Neuronal stem cell (in vitro differentiated cells): ENCODE measurements around the gene RPS23.

Experiments
- DNase-seq: peaks from one replicate; pipeline ENCODE4 v3.0.0-alpha.2; 2013; ENCODE audit warnings: low spot score
- H2AFZ ChIP-seq: one replicate; pipeline ENCODE4 v1.6.1; 2013; ENCODE audit warnings: mild to moderate bottlenecking, low read length, inconsistent platforms
- H2AK5ac ChIP-seq: 2 replicates; pipeline ENCODE4 v1.6.1; 2013; ENCODE audit warnings: low read depth, mild to moderate bottlenecking, inconsistent platforms, low read length, moderate library complexity, mixed read lengths
- H2BK120ac ChIP-seq: 2 replicates; pipeline ENCODE4 v1.6.1; 2013; ENCODE audit warnings: low read depth, mild to moderate bottlenecking, inconsistent platforms, low read length, moderate library complexity, mixed read lengths
- H2BK12ac ChIP-seq: one replicate; pipeline ENCODE4 v1.6.1; 2013; ENCODE audit warnings: low read length, inconsistent platforms
- H2BK15ac ChIP-seq: 2 replicates; pipeline ENCODE4 v1.6.1; 2013; ENCODE audit warnings: mild to moderate bottlenecking, low read length, inconsistent platforms, mixed read lengths
- H2BK5ac ChIP-seq: one replicate; pipeline ENCODE4 v1.6.1; 2013; ENCODE audit warnings: inconsistent platforms, mild to moderate bottlenecking, low read length, moderate library complexity
- H3K14ac ChIP-seq: one replicate; pipeline ENCODE4 v1.6.1; 2013; ENCODE audit warnings: low read length, inconsistent platforms
- H3K18ac ChIP-seq: 2 replicates; pipeline ENCODE4 v1.6.1; 2013; ENCODE audit warnings: low read length, inconsistent platforms
- H3K23ac ChIP-seq: 2 replicates; pipeline ENCODE4 v1.6.1; 2013; ENCODE audit warnings: low read depth, mild to moderate bottlenecking, mixed read lengths, low read length, inconsistent platforms; ENCODE audit not compliant: poor library complexity
- H3K27ac ChIP-seq: replicated peaks from 3 replicates; pipeline ENCODE4 v1.5.1; 2013; ENCODE audit warnings: low read length, inconsistent platforms
- H3K27me3 ChIP-seq, 3 experiments: 2 replicates each; pipeline ENCODE4 v1.6.1; 2013; ENCODE audit warnings: low read length in 3 of 3, mild to moderate bottlenecking in 2 of 3, inconsistent platforms in 1 of 3, low read depth in 1 of 3, mixed read lengths in 1 of 3, moderate library complexity in 1 of 3; ENCODE audit not compliant: control insufficient read depth in 3 of 3, insufficient read depth in 3 of 3
- H3K36me3 ChIP-seq, 2 donors: replicated peaks in 1 of 2; 2 replicates each; pipeline ENCODE4 v1.6.1; 2013; ENCODE audit warnings: low read length in 2 of 2; ENCODE audit not compliant: control insufficient read depth in 2 of 2, insufficient read depth in 2 of 2
- H3K4ac ChIP-seq: 2 replicates; pipeline ENCODE4 v1.6.1; 2013; ENCODE audit warnings: inconsistent platforms, mild to moderate bottlenecking, low read length, moderate library complexity
- H3K4me1 ChIP-seq, 2 donors: 1 replicate in 1 of 2; 2 replicates in 1 of 2; pipeline ENCODE4 v1.6.1; 2013; ENCODE audit warnings: low read length in 2 of 2, low read depth in 1 of 2; ENCODE audit not compliant: control insufficient read depth in 2 of 2, insufficient read depth in 1 of 2
- H3K4me2 ChIP-seq: one replicate; pipeline ENCODE4 v1.6.1; 2013; ENCODE audit warnings: mild to moderate bottlenecking, low read length, inconsistent platforms; ENCODE audit not compliant: insufficient read depth, poor library complexity, severe bottlenecking
- H3K4me3 ChIP-seq, 2 donors: 2 replicates each; pipeline ENCODE4 v1.5.1; 2013; ENCODE audit warnings: low read length in 2 of 2, mild to moderate bottlenecking in 2 of 2, inconsistent platforms in 1 of 2, moderate library complexity in 1 of 2
- H3K79me1 ChIP-seq: one replicate; pipeline ENCODE4 v1.6.1; 2013; ENCODE audit warnings: low read depth, mild to moderate bottlenecking, inconsistent platforms, low read length, moderate library complexity
- H3K9ac ChIP-seq: one replicate; pipeline ENCODE4 v1.6.1; 2013; ENCODE audit warnings: mild to moderate bottlenecking, low read depth, low read length, inconsistent platforms; ENCODE audit not compliant: poor library complexity
- H3K9me3 ChIP-seq, 2 donors: replicated peaks in 1 of 2; 2 replicates each; pipeline versions ENCODE3 to v1.6.1; 2013; ENCODE audit warnings: low read length in 2 of 2, mild to moderate bottlenecking in 2 of 2, inconsistent platforms in 1 of 2, low read depth in 1 of 2, mixed read lengths in 1 of 2, moderate library complexity in 1 of 2; ENCODE audit not compliant: control insufficient read depth in 2 of 2, insufficient read depth in 1 of 2
- H4K8ac ChIP-seq: one replicate; pipeline ENCODE4 v1.6.1; 2013; ENCODE audit warnings: low read depth, mild to moderate bottlenecking, inconsistent platforms, low read length, moderate library complexity
- H4K91ac ChIP-seq: one replicate; pipeline ENCODE4 v1.6.1; 2013; ENCODE audit warnings: low read length, low read depth, mild to moderate bottlenecking, inconsistent platforms; ENCODE audit not compliant: poor library complexity
- WGBS, 2 donors: extraction: QIAGEN DNeasy Blood & Tissue Kit; methylation state at CpG; one replicate each; pipeline ENCODE4 v1.1.7; 2013; ENCODE audit warnings: missing lambda C conversion rate in 2 of 2, mixed read lengths in 1 of 2; ENCODE audit not compliant: insufficient read length in 2 of 2, insufficient replicate concordance in 1 of 2; ENCODE audit errors: extremely low coverage in 2 of 2; 5-methylcytosine and 5-hydroxymethylcytosine counted together

The RPS23 gene

DNA sequence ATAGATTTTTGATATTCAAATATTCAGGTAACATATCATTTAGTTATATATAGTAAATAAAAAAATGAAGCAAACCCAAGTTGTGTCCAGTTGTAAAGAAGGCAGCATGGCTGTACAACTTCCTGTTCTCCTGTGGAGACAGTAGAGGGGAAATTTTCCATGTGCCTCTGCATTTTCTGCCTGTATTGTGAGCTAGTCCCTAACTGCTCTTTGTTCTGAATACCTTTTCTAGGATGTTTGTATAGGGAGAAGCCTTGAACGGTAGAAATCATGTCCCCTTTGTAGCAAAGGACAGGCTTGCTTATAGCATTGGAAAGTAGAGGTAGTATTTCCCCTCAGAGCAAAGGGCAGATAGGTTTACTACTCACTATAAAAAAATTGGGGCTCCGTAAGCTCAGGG is 13.3 kb upstream of the RPS23 start:
- no peak overlapping the region for H3K4ac ChIP-seq
- H2AFZ ChIP-seq: peak overlapping the region; percentile 36

DNA sequence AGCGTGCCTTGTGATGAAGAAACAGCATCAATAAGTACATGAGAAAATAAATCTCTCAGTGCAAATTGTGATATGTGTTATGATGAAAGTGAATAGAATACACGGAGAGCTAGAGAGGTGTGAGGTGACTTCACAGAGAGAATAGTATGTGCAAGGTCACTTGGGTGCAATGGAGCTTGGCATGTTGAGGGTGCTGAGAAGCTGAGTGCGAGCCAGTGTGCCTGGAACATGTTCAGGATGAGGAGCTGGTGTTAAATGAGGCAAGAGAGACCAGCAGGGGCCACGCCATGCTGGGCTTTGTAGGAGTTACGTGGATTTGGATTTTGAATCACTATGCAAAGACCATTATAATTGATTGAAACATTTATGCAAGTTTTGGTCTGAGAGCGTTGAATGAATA is 12.8 kb upstream of the RPS23 start:
- H3K18ac ChIP-seq: no peak overlapping the region
- H3K4me3 ChIP-seq: no peak overlapping the region
- H2AK5ac ChIP-seq: no peak overlapping the region
- DNase-seq: no peak
- WGBS, 2 donors: no CpG with 5 or more reads among the region's 6 CpGs
- no peak overlapping the region for H3K4ac ChIP-seq
- no peak overlapping the region for H2BK12ac ChIP-seq
- H3K27me3 ChIP-seq: no peaks in the 10 kb centered on the region
- peaks cover 13 to 21% of the 10 kb centered on the region in 2 donors for H3K4me1 ChIP-seq
- no peak overlapping the region for H2BK5ac ChIP-seq
- H2AFZ ChIP-seq: no peak overlapping the region
- H3K9ac ChIP-seq: no peak overlapping the region
- no peak overlapping the region for H2BK120ac ChIP-seq
- H3K9me3 ChIP-seq: no peaks in the 10 kb centered on the region
- H2BK15ac ChIP-seq: no peak overlapping the region
- H3K79me1 ChIP-seq: no peaks in the 10 kb centered on the region
- no peak overlapping the region for H3K23ac ChIP-seq
- H3K27ac ChIP-seq: no peak overlapping the region
- H4K8ac ChIP-seq: no peak overlapping the region
- no peak overlapping the region for H3K4me2 ChIP-seq
- no peak overlapping the region for H4K91ac ChIP-seq
- no peaks in the 10 kb centered on the region for H3K36me3 ChIP-seq
- no peak overlapping the region for H3K14ac ChIP-seq

More for the DNA sequence above, 13.3 kb upstream of the RPS23 start:
- no peaks in the 10 kb centered on the region for H3K36me3 ChIP-seq
- no peak overlapping the region for H3K23ac ChIP-seq
- H4K91ac ChIP-seq: no peak overlapping the region
- peaks cover 17 to 21% of the 10 kb centered on the region in 2 donors for H3K4me1 ChIP-seq
- no peaks in the 10 kb centered on the region for H3K9me3 ChIP-seq
- no peak overlapping the region for H2BK15ac ChIP-seq
- WGBS, 2 donors: no CpG with 5 or more reads among the region's 2 CpGs
- peak overlapping the region; percentile 31 for H3K27ac ChIP-seq
- no peak overlapping the region for H3K14ac ChIP-seq
- no peak overlapping the region for H4K8ac ChIP-seq
- no peak overlapping the region for H2BK12ac ChIP-seq
- no peak overlapping the region for H3K4me3 ChIP-seq
- no peak for DNase-seq
- no peak overlapping the region for H3K18ac ChIP-seq
- no peaks in the 10 kb centered on the region for H3K79me1 ChIP-seq
- H3K4me2 ChIP-seq: no peak overlapping the region
- no peak overlapping the region for H2AK5ac ChIP-seq
- no peaks in the 10 kb centered on the region for H3K27me3 ChIP-seq
- H3K9ac ChIP-seq: no peak overlapping the region
- H2BK5ac ChIP-seq: no peak overlapping the region
- H2BK120ac ChIP-seq: no peak overlapping the region

DNA sequence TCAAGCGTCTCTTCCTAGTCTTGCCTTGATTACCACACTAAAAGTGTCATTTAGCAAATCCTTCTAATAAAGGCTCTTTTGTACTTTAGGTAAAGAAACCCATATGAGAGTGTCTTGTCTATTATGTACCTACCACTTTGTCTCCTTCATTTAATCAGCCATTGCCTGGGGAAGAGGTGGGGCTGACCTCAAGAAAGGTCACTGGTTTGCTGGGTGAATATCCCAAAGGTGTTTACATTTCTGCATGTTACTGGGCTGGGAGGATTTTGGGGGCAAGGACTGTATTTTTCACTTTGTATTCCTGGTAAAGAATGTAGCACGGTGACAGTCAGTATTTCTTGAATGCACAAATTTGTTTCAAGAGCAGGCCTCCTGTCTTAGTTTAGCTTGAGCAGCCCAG is 11.9 kb upstream of the RPS23 start:
- Histone ChIP-seq H2BK5ac (no peak overlapping the region), H3K18ac (no peak overlapping the region), H2AK5ac (no peak overlapping the region), H2BK12ac (no peak overlapping the region), H2BK120ac (no peak overlapping the region), H3K79me1 (no peaks in the 10 kb centered on the region), H3K4me1 (peaks cover 13 to 21% of the 10 kb centered on the region in 2 donors), H3K23ac (no peak overlapping the region), H3K4me2 (no peak overlapping the region), H3K14ac (no peak overlapping the region), H2BK15ac (no peak overlapping the region), H4K91ac (no peak overlapping the region), H2AFZ (no peak overlapping the region), H3K4me3 (no peak overlapping the region), H3K9me3 (no peaks in the 10 kb centered on the region), H3K4ac (no peak overlapping the region), H3K36me3 (no peaks in the 10 kb centered on the region), H3K27me3 (no peaks in the 10 kb centered on the region), H3K27ac (peak overlapping the region; percentile 48), H4K8ac (no peak overlapping the region), H3K9ac (no peak overlapping the region)
- no peak for DNase-seq
- WGBS, 2 donors: no CpG with 5 or more reads among the region's 2 CpGs

DNA sequence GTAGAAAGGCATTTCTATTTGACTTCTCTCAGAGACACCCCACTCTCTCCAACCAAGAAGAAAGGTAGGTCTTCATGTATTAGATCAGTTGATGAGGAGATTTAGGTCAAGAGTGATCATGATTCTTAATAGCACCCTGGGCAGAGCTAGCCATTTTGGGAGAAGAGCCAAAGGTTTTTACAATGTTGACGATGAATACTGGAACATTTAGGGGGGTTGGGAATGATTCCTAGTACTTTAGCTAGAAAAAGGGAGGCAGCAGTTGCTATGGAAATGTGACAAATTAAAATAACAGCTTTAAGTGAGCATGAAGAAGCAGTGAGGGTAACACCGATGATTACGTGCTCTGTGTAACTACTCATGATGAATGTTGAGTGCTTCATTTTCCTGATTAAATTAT is 9.5 kb upstream of the RPS23 start:
- H3K14ac ChIP-seq: no peak overlapping the region
- H4K91ac ChIP-seq: no peak overlapping the region
- H2BK5ac ChIP-seq: no peak overlapping the region
- H3K4me2 ChIP-seq: no peak overlapping the region
- no peak overlapping the region for H3K18ac ChIP-seq
- H3K4ac ChIP-seq: no peak overlapping the region
- H3K4me1 ChIP-seq: peaks cover 6 to 19% of the 10 kb centered on the region in 2 donors
- no peak overlapping the region for H3K23ac ChIP-seq
- DNase-seq: no peak
- H3K79me1 ChIP-seq: no peaks in the 10 kb centered on the region
- no peak overlapping the region for H2AK5ac ChIP-seq
- H3K9me3 ChIP-seq: no peaks in the 10 kb centered on the region
- no peak overlapping the region for H3K9ac ChIP-seq
- H3K27ac ChIP-seq: no peak overlapping the region
- no peak overlapping the region for H2BK120ac ChIP-seq
- no peak overlapping the region for H2AFZ ChIP-seq
- H2BK15ac ChIP-seq: no peak overlapping the region
- H2BK12ac ChIP-seq: no peak overlapping the region
- no peaks in the 10 kb centered on the region for H3K36me3 ChIP-seq
- no peak overlapping the region for H3K4me3 ChIP-seq
- no CpG with 5 or more reads among the region's 3 CpGs for WGBS, 2 donors
- no peaks in the 10 kb centered on the region for H3K27me3 ChIP-seq
- H4K8ac ChIP-seq: no peak overlapping the region
